Measurements from ENCODE around the gene KRT13. TPM values are rescaled to one million over a fixed set of nuclear protein-coding genes. Genes with fewer than 3 reads are reported as not detected.

Gene KRT13
- total RNA-seq, 1 experiment from 2014 or later = not detected

DNA sequence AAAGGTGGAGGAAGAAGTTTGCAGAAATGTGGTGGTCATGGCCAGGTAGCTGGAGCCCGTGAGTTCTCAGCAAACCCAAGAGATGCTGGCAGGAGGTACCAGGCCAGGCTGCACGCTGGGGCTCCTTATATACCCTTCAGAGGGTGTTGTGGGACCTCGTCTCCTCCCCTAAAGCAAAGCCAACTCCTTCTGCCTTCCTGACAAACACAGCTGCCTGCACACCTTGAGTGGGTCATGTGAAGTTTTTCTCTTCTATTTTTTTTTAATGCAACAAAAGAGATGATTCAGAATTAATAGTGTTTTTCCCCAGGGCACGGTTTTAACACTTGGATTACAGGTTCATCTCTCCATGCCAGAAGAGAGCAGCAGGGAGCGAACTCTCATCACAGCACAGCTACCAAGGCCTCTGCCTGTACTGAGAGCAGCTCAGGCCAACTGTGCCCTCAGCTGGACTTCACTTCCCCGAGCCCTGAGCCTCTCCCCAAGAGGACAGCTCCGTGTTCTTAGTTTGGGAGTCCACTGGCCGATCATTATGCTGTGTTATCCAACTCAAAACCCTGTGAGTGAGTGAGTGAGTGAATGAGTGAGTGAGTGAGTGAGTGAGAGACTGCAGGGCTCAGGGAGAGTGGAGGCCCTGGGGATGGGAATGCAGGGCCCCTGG, 13.5 kb upstream of the KRT13 start, which contains the start of gene KRT15:
TSS of gene KRT15 (minus strand) at position 102 of the 661 bp plus-strand sequence. CDS start at position 39, 63 bp downstream.
- Histone ChIP-seq H3K27ac (no peak within 1 kb of the TSS), H3K9me3 (replicated peaks) (no peaks in the 10 kb centered on the region), H3K4me1 (replicated peaks) (peaks cover 41% of the 10 kb centered on the region), H3K4me3 (no peak within 1 kb of the TSS), H3K36me3 (no peaks in the 10 kb centered on the region), H3K27me3 (replicated peaks) (no peaks in the 10 kb centered on the region)
- no peak for DNase-seq (ENCODE audit: low read depth in 1 of 2, low spot score in 2 of 2)

- Histone ChIP-seq H3K4me3 (no peak overlapping the region), H3K36me3 (no peaks in the 10 kb centered on the region), H3K27ac (no peak overlapping the region), H3K27me3 (replicated peaks) (no peaks in the 10 kb centered on the region), H3K4me1 (replicated peaks) (peaks cover 39% of the 10 kb centered on the region), H3K9me3 (replicated peaks) (no peaks in the 10 kb centered on the region)
- no peak for DNase-seq (ENCODE audit: low read depth in 1 of 2, low spot score in 2 of 2)
These were observed 12.6 kb upstream of the KRT13 start for GRCh38 chr17:41518031-41518430.

DNA sequence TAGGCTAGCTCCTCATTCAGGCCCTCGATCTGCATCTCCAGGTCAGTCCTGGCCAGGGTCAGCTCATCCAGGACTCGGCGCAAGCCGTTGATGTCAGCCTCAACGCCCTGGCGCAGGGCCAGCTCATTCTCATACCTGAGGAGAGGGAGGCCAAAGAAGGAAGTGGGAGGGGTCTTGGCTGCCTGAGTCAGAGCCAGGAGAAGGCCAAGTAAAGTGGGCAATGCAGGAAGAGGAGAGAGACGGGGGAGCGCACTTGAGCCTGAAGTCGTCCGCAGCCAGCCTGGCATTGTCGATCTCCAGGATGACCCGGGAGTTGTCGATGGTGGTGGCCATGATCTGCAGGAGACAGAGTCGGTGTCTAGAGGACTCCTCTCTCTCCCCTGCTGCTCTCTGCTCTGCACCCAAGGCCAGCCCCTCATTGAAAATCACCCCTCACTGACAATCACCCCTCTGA, 11.4 kb upstream of the KRT13 start:
- H3K27ac ChIP-seq = no peak overlapping the region
- no peaks in the 10 kb centered on the region for H3K9me3 ChIP-seq (replicated peaks)
- no peaks in the 10 kb centered on the region for H3K36me3 ChIP-seq
- H3K27me3 ChIP-seq (replicated peaks) = no peaks in the 10 kb centered on the region
- peaks cover 33% of the 10 kb centered on the region for H3K4me1 ChIP-seq (replicated peaks)
- H3K4me3 ChIP-seq = no peak overlapping the region
- DNase-seq (ENCODE audit: low read depth in 1 of 2, low spot score in 2 of 2) = no peak

DNA sequence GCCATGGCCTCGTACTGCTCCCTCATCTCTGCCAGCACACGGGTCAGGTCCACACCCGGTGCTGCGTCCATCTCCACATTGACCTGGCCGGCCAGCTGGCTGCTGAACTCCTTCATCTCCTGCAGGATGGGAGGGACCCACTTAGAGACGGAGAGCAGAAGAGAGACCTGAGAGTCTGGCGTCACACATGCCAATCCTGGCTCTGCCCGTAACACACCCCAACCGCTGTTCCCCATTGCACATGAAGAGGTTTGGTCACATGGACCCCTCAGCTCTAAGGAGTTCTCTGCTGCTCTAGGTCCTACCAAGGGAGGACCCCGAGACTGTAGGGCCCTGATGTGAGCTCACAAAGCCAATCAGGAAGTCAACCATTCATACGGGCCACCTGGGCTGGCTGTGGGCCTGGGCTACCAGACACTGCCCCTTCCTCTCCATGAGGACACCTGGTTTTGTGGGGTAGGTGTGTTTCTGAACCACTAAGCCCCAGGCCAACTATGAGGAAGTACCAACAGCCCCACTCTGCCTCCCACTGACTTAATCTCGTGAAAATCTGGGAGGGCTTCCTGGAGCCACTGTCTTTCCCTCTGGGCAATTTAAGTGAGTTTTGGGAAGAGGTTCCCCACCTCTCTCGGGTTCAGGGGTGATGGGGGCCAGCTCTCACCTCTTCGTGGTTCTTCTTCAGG, 10.9 kb upstream of the KRT13 start:
- H3K4me3 ChIP-seq = no peak overlapping the region
- no peaks in the 10 kb centered on the region for H3K27me3 ChIP-seq (replicated peaks)
- no peak overlapping the region for H3K27ac ChIP-seq
- H3K4me1 ChIP-seq (replicated peaks) = peaks cover 28% of the 10 kb centered on the region
- no peak for DNase-seq (ENCODE audit: low read depth in 1 of 2, low spot score in 2 of 2)
- no peaks in the 10 kb centered on the region for H3K9me3 ChIP-seq (replicated peaks)
- no peaks in the 10 kb centered on the region for H3K36me3 ChIP-seq

GRCh38 chr17:41513168-41513547, 7.7 kb upstream of the KRT13 start:
- Histone ChIP-seq H3K4me1 (replicated peaks) (peaks cover 10% of the 10 kb centered on the region), H3K4me3 (no peak overlapping the region), H3K36me3 (no peaks in the 10 kb centered on the region), H3K9me3 (replicated peaks) (no peaks in the 10 kb centered on the region), H3K27ac (no peak overlapping the region), H3K27me3 (replicated peaks) (no peaks in the 10 kb centered on the region)
- DNase-seq (ENCODE audit: low read depth in 1 of 2, low spot score in 2 of 2) = peak in 1 of 2 experiments; percentile 45

DNA sequence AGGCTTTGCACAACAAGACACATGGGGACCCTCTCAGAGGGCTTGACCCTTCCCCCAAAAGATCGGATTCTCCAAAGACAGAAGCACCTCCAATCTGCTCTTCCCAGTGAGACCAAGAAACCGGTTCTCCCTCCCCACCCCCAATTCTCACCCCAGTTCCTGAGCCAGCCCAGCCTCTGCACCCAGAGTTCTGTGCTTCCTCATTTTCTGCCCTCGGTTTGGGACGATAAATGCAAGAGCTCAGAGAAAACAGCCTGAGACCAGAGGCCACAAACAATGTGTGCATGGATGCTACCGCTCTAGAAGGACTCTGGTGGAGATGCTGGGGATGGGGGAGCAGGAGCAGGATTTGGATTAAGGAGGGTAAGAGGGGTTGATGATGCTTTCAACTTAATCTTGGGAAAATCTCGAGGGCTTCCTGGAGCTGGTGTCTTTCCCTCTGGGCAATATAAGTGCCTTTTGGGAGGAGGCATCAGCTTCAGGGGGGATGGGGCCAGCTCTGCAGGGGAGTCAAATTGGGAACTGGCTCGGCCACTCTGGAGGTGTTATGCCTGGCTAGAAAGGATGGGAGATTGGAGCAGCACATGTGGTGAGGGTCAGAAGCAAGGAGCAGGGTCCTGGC, 7.2 kb upstream of the KRT13 start:
- Histone ChIP-seq H3K9me3 (replicated peaks) (no peaks in the 10 kb centered on the region), H3K27ac (no peak overlapping the region), H3K36me3 (no peaks in the 10 kb centered on the region), H3K4me1 (replicated peaks) (peaks cover 10% of the 10 kb centered on the region), H3K4me3 (no peak overlapping the region), H3K27me3 (replicated peaks) (no peaks in the 10 kb centered on the region)
- no peak for DNase-seq (ENCODE audit: low read depth in 1 of 2, low spot score in 2 of 2)

GRCh38 chr17:41511716-41512115, 6.3 kb upstream of the KRT13 start:
- Histone ChIP-seq H3K9me3 (replicated peaks) (no peaks in the 10 kb centered on the region), H3K27me3 (replicated peaks) (no peaks in the 10 kb centered on the region), H3K4me3 (no peak overlapping the region), H3K36me3 (no peaks in the 10 kb centered on the region), H3K27ac (no peak overlapping the region), H3K4me1 (replicated peaks) (peaks cover 10% of the 10 kb centered on the region)
- no peak for DNase-seq (ENCODE audit: low read depth in 1 of 2, low spot score in 2 of 2)

- Histone ChIP-seq H3K4me3 (no peak overlapping the region), H3K36me3 (no peaks in the 10 kb centered on the region), H3K4me1 (replicated peaks) (peaks cover 10% of the 10 kb centered on the region), H3K9me3 (replicated peaks) (no peaks in the 10 kb centered on the region), H3K27me3 (replicated peaks) (no peaks in the 10 kb centered on the region), H3K27ac (no peak overlapping the region)
- no peak for DNase-seq (ENCODE audit: low read depth in 1 of 2, low spot score in 2 of 2)
These were observed 5.7 kb upstream of the KRT13 start for GRCh38 chr17:41511116-41511515.

GRCh38 chr17:41510251-41511065, 5.0 kb upstream of the KRT13 start:
- H3K4me3 ChIP-seq = no peak overlapping the region
- no peaks in the 10 kb centered on the region for H3K36me3 ChIP-seq
- peaks cover 10% of the 10 kb centered on the region for H3K4me1 ChIP-seq (replicated peaks)

DNA sequence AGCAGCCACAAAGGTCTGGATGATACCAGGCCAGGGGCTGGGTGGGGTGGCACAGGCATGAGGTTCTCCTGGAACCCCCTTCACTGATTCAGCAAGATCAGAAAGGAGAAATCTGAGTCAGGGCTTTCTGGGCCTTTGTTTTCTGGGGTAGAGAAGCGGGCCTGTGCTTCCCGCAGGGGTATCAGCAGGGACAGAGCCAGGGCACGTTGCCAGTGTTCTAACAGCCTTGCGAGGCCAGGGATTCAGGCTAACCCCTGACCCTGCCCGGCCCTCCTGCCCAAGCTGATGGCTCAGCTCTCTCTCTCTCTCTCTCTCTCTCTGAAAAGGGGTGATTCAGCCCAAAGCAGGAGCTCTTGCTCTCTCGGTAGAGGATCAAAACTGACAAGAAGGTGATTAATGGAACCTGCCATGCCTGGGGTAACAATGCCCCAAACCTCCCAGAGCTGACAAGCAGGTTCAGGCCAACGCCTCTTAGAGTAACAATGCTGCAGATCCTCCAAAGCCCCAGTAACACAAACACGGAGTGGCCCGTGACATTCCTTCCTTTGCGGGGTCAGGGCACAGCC, 2.0 kb upstream of the KRT13 start:
- H3K36me3 ChIP-seq = no peaks in the 10 kb centered on the region
- H3K27me3 ChIP-seq (replicated peaks) = no peaks in the 10 kb centered on the region
- no peaks in the 10 kb centered on the region for H3K9me3 ChIP-seq (replicated peaks)
- DNase-seq (ENCODE audit: low read depth in 1 of 2, low spot score in 2 of 2) = no peak
- no peak overlapping the region for H3K4me3 ChIP-seq
- no peaks in the 10 kb centered on the region for H3K4me1 ChIP-seq (replicated peaks)
- no peak overlapping the region for H3K27ac ChIP-seq

More at GRCh38 chr17:41510251-41511065, 5.0 kb upstream of the KRT13 start:
- no peaks in the 10 kb centered on the region for H3K9me3 ChIP-seq (replicated peaks)
- H3K27ac ChIP-seq = no peak overlapping the region
- H3K27me3 ChIP-seq (replicated peaks) = no peaks in the 10 kb centered on the region
- DNase-seq (ENCODE audit: low read depth in 1 of 2, low spot score in 2 of 2) = no peak

DNA sequence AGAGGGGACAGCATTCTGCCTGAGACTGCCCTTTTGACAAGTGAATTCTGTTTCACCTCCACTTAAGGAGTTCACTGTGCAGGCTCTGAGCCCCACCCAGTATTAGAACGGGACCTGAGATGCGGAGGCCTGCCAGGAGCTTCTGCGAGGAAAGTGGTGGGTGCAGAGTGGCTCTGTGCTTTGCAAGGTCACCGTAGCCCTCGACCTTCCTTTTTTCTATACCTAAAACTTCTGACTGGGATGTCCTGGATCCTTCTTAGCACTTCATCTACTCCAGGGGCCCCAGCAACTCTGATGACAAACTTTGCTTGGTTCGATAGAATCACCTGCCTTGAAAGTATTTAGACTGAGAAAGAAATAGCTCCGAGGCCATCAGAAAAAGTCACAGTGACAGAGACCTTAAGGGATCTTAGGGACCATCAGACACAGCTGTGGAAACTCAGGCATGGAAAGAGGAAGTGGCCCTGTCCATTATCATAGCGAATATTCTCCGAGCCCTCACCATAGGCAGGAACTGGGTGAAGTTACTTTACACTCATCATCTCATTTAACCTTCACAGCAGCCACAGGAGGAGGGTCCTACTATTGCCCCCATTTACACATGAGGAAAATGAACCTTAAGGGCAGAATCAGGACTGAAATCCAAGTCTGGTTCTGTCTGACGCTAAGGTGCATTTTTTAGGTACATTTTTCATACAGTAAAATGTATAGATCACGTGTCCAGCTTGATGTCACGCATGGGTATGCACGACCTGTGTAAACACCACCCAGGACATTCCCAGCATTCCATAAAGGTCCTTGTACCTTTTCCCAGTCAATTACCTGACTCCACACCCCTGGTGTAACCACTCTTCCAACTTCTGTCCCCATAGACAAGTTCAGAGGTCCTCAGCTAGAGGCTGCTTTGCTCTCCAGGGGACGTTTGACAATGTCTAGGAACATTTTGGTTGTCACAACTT, 676 bp upstream of the KRT13 start:
- Histone ChIP-seq H3K36me3 (no peaks in the 10 kb centered on the region), H3K4me3 (no peak overlapping the region), H3K27ac (no peak overlapping the region), H3K4me1 (replicated peaks) (no peaks in the 10 kb centered on the region), H3K9me3 (replicated peaks) (no peaks in the 10 kb centered on the region), H3K27me3 (replicated peaks) (no peaks in the 10 kb centered on the region)
- no peak for DNase-seq (ENCODE audit: low read depth in 1 of 2, low spot score in 2 of 2)

DNA sequence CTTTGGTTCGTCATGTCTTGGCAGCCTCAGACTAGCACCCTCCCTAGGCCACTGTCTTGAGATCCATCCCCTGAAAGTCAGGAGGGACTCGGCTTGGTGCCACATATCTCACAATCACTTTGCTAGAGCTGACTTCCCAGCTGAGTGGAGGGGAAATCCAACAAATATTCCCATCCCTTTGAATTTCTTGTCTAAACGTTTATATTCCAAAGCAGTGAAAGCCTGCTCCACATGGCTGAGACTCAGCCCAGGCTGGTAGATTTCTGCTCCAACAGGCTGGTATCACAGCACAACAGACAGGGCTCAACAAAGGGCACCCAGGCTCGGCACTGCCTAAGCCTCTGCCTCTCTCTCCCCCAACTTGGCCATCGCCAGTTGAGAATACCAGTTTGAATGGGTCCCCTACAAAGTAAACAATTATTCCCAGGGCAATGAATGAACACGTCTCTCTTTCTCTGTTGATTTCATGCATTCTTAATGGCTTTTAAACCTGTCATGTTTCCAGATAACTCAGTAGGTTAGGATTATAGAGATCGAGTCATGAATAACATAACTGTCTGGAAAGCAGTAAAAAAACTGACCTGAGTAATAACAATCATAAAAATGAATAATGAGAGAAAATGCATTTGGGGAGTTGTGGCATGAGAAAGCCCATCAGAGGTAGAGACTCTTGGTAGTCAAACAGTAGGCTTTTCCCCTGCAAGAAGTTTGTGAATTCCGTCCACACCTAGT, 1.0 kb downstream of the KRT13 start:
- H3K4me3 ChIP-seq = no peak overlapping the region
- no peak overlapping the region for H3K27ac ChIP-seq
- no peaks in the 10 kb centered on the region for H3K27me3 ChIP-seq (replicated peaks)
- no peaks in the 10 kb centered on the region for H3K36me3 ChIP-seq
- H3K9me3 ChIP-seq (replicated peaks) = no peaks in the 10 kb centered on the region
- peaks cover 10% of the 10 kb centered on the region for H3K4me1 ChIP-seq (replicated peaks)
- DNase-seq (ENCODE audit: low read depth in 1 of 2, low spot score in 2 of 2) = no peak
